PC-3 (cell line): ENCODE measurements around the gene TLE6. TPM values are rescaled to one million over a fixed set of nuclear protein-coding genes. Genes with fewer than 3 reads are reported as not detected.

ENCODE experiments used
- ATAC-seq: fragments of 200-7000 bp; cut with Tn5 transposase; 2 replicates; pipeline ENCODE4 v1.9.1; 2020; ENCODE audit warnings: mild to moderate bottlenecking, moderate library complexity
- BruUV-seq: library from RNA; stranded (reverse); fragments of 400-500 nt; replicated peaks from 2 replicates; lab custom pipeline; 2021; lab: Mats Ljungman, UMichigan
- CTCF ChIA-PET: fragments of 300-600 bp; sonication (Branson Sonifier 250); formaldehyde crosslinking; loops from one replicate; lab custom pipeline; 2022; ENCODE audit warnings: antibody characterized with exemption; lab: Charles Lee
- POLR2A ChIA-PET: fragments of 300-600 bp; sonication (Branson Sonifier 250); formaldehyde crosslinking; loops from one replicate; lab custom pipeline; 2022; ENCODE audit warnings: antibody characterized with exemption; ENCODE audit not compliant: unreplicated experiment; lab: Charles Lee
- DNase-seq: peaks from one replicate; pipeline ENCODE4 v3.0.0-alpha.2; 2015
- H2AFZ ChIP-seq: fragments of 300-600 bp; sonication (generic); 2 replicates; pipeline ENCODE4 v1.6.0; 2016; ENCODE audit warnings: antibody characterized with exemption, low read length
- H3F3A ChIP-seq: fragments of 300-600 bp; sonication (generic); one replicate; pipeline ENCODE4 v1.6.0; 2017; ENCODE audit warnings: antibody characterized with exemption, low read length, control low read depth, mild to moderate bottlenecking; ENCODE audit not compliant: unreplicated experiment
- H3K27ac ChIP-seq: fragments of 300-600 bp; sonication (generic); 2 replicates; pipeline ENCODE4 v1.5.1; 2016; ENCODE audit warnings: mild to moderate bottlenecking, low read length
- H3K27me3 ChIP-seq: fragments of 300-600 bp; sonication (generic); 2 replicates; pipeline ENCODE4 v1.6.1; 2016; ENCODE audit warnings: low read length, mixed read lengths
- H3K36me3 ChIP-seq: fragments of 300-600 bp; sonication (generic); 2 replicates; pipeline ENCODE4 v1.6.1; 2016; ENCODE audit warnings: low read depth, mixed run types, low read length, mixed read lengths
- H3K4me1 ChIP-seq: fragments of 300-600 bp; sonication (generic); 2 replicates; pipeline ENCODE4 v1.5.1; 2016; ENCODE audit warnings: low read length; ENCODE audit not compliant: insufficient read depth
- H3K4me2 ChIP-seq: fragments of 300-600 bp; sonication (generic); 2 replicates; pipeline ENCODE4 v1.6.0; 2016; ENCODE audit warnings: low read length
- H3K4me3 ChIP-seq: fragments of 300-600 bp; sonication (generic); 2 replicates; pipeline ENCODE4 v1.5.1; 2016; ENCODE audit warnings: mild to moderate bottlenecking, low read length, mixed read lengths
- H3K79me2 ChIP-seq: fragments of 300-600 bp; sonication (generic); 2 replicates; pipeline ENCODE4 v1.6.1; 2017; ENCODE audit warnings: low read length, mixed read lengths
- H3K9ac ChIP-seq: fragments of 300-600 bp; sonication (generic); 2 replicates; pipeline ENCODE4 v1.6.0; 2016; ENCODE audit warnings: mild to moderate bottlenecking, low read length
- H3K9me2 ChIP-seq: fragments of 300-600 bp; sonication (generic); replicated peaks from 2 replicates; pipeline ENCODE4 v1.6.1; 2016; ENCODE audit warnings: mixed run types, low read length, mixed read lengths
- H3K9me3 ChIP-seq: fragments of 300-600 bp; sonication (generic); 2 replicates; pipeline ENCODE4 v1.6.1; 2016; ENCODE audit warnings: low read length, mixed read lengths
- H4K20me1 ChIP-seq: fragments of 300-600 bp; sonication (generic); 2 replicates; pipeline ENCODE4 v1.6.1; 2016; ENCODE audit warnings: low read length, mixed read lengths
- CTCF ChIP-seq: fragments of 300-600 bp; sonication (generic); conservative IDR thresholded peaks from 2 replicates; pipeline ENCODE4 v1.5.1; 2017; ENCODE audit warnings: antibody characterized with exemption, low read depth, mild to moderate bottlenecking, low read length
- EZH2 ChIP-seq: fragments of 300-600 bp; sonication (generic); IDR thresholded peaks from one replicate; pipeline ENCODE4 v1.6.1; 2017; ENCODE audit warnings: antibody characterized with exemption, mild to moderate bottlenecking, low read length; ENCODE audit not compliant: unreplicated experiment
- EZH2phosphoT487 ChIP-seq: fragments of 300-600 bp; sonication (generic); IDR thresholded peaks from 2 replicates; pipeline ENCODE4 v1.6.1; 2018; ENCODE audit warnings: mild to moderate bottlenecking, antibody characterized with exemption, low read length, borderline replicate concordance
- intact Hi-C: fragments of 100-400 bp; cut with micrococcal nuclease; formaldehyde crosslinking; loops from 2 replicates; pipeline ENCODE4 v1.9.0; 2023
- total RNA-seq: library from RNA; depleted of rRNA; stranded (reverse); fragments of >200 nt; gene quantifications from 2 replicates; pipeline ENCODE4 v1.2.3, GENCODE V29; 2014

Gene TLE6
- total RNA-seq, 1 experiment from 2014 or later: 1.9 TPM

GRCh38 chr19:2970201-2970835 is 7.0 kb upstream of the TLE6 start:
- Histone ChIP-seq H3K4me1 (no peaks in the 10 kb centered on the region), H3K79me2 (no peaks in the 10 kb centered on the region), H3K27ac (no peak overlapping the region), H3F3A (no peaks in the 10 kb centered on the region), H2AFZ (no peak overlapping the region), H3K27me3 (no peaks in the 10 kb centered on the region), H3K9me3 (no peaks in the 10 kb centered on the region), H4K20me1 (no peaks in the 10 kb centered on the region), H3K9me2 (no peaks in the 10 kb centered on the region), H3K9ac (no peak overlapping the region), H3K36me3 (no peaks in the 10 kb centered on the region), H3K4me2 (no peak overlapping the region), H3K4me3 (no peak overlapping the region)
- DNase-seq: no peak
- POLR2A ChIA-PET: no interaction called here
- BruUV-seq: no TSS peak
- CTCF ChIA-PET: no interaction called here
- intact Hi-C loops: no loop called here
- no peak for ATAC-seq
- no peak for TF ChIP-seq EZH2
- no peak for TF ChIP-seq EZH2phosphoT487
- TF ChIP-seq CTCF: no peak

- POLR2A ChIA-PET: no interaction called here
Observed at GRCh38 chr19:2973229-2973628, 4.1 kb upstream of the TLE6 start.

More at GRCh38 chr19:2973229-2973628, 4.1 kb upstream of the TLE6 start:
- no peak overlapping the region for H3K27ac ChIP-seq
- intact Hi-C loops: no loop called here
- ATAC-seq: no peak
- H3K4me2 ChIP-seq: no peak overlapping the region
- H3K27me3 ChIP-seq: no peaks in the 10 kb centered on the region
- H3F3A ChIP-seq: no peaks in the 10 kb centered on the region
- H3K4me3 ChIP-seq: no peak overlapping the region
- CTCF ChIA-PET: no interaction called here
- H3K79me2 ChIP-seq: no peaks in the 10 kb centered on the region
- H3K36me3 ChIP-seq: no peaks in the 10 kb centered on the region
- no peak overlapping the region for H2AFZ ChIP-seq
- BruUV-seq: no TSS peak
- no peak overlapping the region for H3K9ac ChIP-seq
- no peak for DNase-seq
- no peaks in the 10 kb centered on the region for H3K4me1 ChIP-seq
- no peaks in the 10 kb centered on the region for H4K20me1 ChIP-seq
- TF ChIP-seq CTCF (no peak), EZH2 (no peak), EZH2phosphoT487 (no peak)
- no peaks in the 10 kb centered on the region for H3K9me3 ChIP-seq
- H3K9me2 ChIP-seq: no peaks in the 10 kb centered on the region
